Choroid plexus epithelial cell (primary cell): ENCODE measurements around the gene TAF5L.

Experiments used
- DNase-seq: peaks from one replicate; pipeline ENCODE4 v3.0.0-alpha.2; 2010; ENCODE audit warnings: low read depth
- H3K4me3 ChIP-seq: 2 replicates; pipeline ENCODE4 v1.5.1; 2011; ENCODE audit warnings: low read depth, mild to moderate bottlenecking, control low read depth, low read length, moderate library complexity
- TF ChIP-seq, protein P1 (sequence below): conservative IDR thresholded peaks from 2 replicates; pipeline ENCODE4 v1.5.1; 2011; ENCODE audit warnings: low read depth, mild to moderate bottlenecking, control low read depth, inconsistent platforms, low read length, moderate library complexity

The TAF5L gene

GRCh38 chr1:229666585-229666984 lies 40.7 kb upstream of the TAF5L start:
- TF ChIP-seq, protein P1, sequence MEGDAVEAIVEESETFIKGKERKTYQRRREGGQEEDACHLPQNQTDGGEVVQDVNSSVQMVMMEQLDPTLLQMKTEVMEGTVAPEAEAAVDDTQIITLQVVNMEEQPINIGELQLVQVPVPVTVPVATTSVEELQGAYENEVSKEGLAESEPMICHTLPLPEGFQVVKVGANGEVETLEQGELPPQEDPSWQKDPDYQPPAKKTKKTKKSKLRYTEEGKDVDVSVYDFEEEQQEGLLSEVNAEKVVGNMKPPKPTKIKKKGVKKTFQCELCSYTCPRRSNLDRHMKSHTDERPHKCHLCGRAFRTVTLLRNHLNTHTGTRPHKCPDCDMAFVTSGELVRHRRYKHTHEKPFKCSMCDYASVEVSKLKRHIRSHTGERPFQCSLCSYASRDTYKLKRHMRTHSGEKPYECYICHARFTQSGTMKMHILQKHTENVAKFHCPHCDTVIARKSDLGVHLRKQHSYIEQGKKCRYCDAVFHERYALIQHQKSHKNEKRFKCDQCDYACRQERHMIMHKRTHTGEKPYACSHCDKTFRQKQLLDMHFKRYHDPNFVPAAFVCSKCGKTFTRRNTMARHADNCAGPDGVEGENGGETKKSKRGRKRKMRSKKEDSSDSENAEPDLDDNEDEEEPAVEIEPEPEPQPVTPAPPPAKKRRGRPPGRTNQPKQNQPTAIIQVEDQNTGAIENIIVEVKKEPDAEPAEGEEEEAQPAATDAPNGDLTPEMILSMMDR = no peak
- no peak for DNase-seq

DNA sequence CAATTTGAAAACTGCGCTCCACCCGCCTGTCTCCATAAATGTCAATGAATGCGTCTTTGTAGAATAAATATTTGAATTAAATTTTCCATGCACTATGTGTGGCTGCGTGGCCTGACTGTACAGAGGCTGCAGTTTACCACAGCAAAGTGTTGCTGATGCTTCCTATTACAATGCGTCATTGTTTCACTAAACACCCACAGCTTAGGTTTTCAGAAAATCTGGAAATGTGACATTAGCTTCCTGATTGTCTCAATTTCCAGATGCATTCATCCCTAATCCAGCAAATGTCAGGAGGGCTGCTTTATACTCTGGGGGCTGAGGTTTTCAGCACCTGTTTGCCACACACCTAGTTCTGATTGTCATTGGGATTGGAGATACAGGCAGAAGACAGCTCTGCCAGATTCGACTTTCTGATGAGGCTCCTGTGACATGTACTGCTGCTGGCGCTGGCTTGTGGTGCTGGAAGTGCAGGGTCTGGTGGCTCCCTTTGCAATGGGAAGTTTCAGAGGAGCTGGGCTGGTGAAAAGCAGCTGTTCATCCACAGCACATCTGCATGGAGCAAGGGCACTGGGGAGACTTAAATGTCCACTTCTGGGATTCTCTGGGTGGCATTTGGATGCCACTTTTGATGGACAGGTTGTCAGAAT lies 40.1 kb upstream of the TAF5L start:
- TF ChIP-seq, protein P1 = no peak
- no peak for DNase-seq
- no peak overlapping the region for H3K4me3 ChIP-seq

More at GRCh38 chr1:229666585-229666984, 40.7 kb upstream of the TAF5L start:
- no peak overlapping the region for H3K4me3 ChIP-seq

- peak; percentile 76 for DNase-seq
- H3K4me3 ChIP-seq = no peak overlapping the region
- TF ChIP-seq, protein P1 = no peak
Observed at GRCh38 chr1:229664133-229664689, 38.3 kb upstream of the TAF5L start.

DNA sequence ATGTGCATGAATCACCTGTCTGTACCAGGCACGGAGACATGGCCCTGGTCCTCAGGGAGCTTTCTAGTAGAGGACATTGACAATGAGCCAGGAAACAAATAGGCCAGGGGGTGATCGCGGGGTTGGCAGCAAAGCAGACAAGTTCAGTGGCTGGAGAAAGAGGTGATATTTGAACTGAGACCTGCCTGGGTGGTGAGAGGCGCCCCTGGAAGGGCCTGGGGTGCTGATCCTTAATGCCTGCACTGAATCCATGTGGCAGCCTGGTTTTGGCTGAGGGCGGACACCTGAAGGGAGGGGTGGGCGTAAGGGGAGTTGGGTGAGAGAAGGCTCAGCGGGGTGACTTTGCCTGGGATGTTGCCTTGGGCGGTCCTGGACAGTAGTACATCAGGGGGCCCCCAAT lies 36.0 kb upstream of the TAF5L start:
- no peak for DNase-seq
- H3K4me3 ChIP-seq = no peak overlapping the region
- TF ChIP-seq, protein P1 = no peak

- no peak overlapping the region for H3K4me3 ChIP-seq
- TF ChIP-seq, protein P1 = peak; percentile 97
- DNase-seq = peak; percentile 85
Observed at GRCh38 chr1:229661022-229661877, 35.3 kb upstream of the TAF5L start.

DNA sequence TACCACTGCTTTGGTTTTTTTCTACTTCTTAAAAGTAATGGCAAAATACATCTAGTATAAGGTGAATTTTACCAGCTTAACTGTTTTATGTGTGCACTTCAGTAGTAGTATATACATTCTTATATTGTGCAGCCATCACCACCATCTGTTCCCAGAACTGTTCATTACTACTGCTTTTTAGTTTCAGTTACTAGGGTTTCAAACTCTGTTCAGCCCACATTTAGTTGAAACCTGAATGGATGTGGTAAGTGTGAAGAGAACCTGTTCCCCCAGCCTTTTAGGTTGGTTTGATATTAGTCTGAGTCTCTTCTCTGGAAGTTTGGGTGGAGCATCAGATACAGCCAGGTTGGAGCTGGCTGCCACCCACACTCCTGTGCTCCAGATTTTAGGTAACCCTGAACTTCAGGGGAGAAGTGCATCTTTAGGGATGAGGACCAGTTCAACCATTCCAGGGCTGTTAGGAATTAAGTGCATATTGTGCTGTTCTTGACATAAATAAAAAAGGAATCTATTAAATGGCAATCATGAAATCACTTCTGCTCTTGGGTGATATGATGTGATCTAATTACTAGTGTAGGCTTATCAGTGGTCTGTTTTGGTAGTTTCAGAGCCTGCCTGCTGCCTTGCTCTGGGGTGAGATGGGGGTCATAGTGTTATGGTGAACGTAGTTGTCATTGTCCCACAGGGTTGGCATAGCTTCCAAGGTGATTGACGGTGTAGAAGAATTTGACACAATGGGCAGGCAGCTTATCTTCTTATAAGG lies 32.3 kb upstream of the TAF5L start:
- DNase-seq = no peak
- TF ChIP-seq, protein P1 = no peak
- no peak overlapping the region for H3K4me3 ChIP-seq
